Hepatocyte (in vitro differentiated cells): ENCODE data around the gene OSBPL2. TPM values are rescaled to one million over a fixed set of nuclear protein-coding genes. Genes with fewer than 3 reads are reported as not detected.
A peak's percentile ranks its signal among the peaks of the same experiment; 100 is the strongest.

Experiments used
- DNase-seq: peaks from one replicate; pipeline ENCODE4 v3.0.0-alpha.2; 2016; ENCODE audit warnings: low spot score
- H2AFZ ChIP-seq: fragments of 200-600 bp; sonication (generic); 2 replicates; pipeline ENCODE4 v1.6.0; 2016; ENCODE audit warnings: antibody characterized with exemption, mild to moderate bottlenecking
- H3K27ac ChIP-seq: fragments of 200-600 bp; sonication (generic); 2 replicates; pipeline ENCODE4 v1.5.1; 2016; ENCODE audit warnings: mild to moderate bottlenecking
- H3K27me3 ChIP-seq: fragments of 200-600 bp; sonication (generic); 2 replicates; pipeline ENCODE4 v1.6.1; 2016
- H3K36me3 ChIP-seq: fragments of 200-600 bp; sonication (generic); replicated peaks from 2 replicates; pipeline ENCODE4 v1.5.1; 2016; ENCODE audit warnings: low read depth; ENCODE audit not compliant: insufficient read depth
- H3K4me1 ChIP-seq: fragments of 200-600 bp; sonication (generic); 2 replicates; pipeline ENCODE4 v1.5.1; 2016; ENCODE audit warnings: mild to moderate bottlenecking, moderate library complexity; ENCODE audit not compliant: insufficient read depth
- H3K4me2 ChIP-seq: fragments of 200-600 bp; sonication (generic); 2 replicates; pipeline ENCODE4 v1.6.0; 2016
- H3K4me3 ChIP-seq: fragments of 200-600 bp; sonication (generic); 2 replicates; pipeline ENCODE4 v1.5.1; 2016; ENCODE audit warnings: mild to moderate bottlenecking
- H3K79me2 ChIP-seq: fragments of 200-600 bp; sonication (generic); 2 replicates; pipeline ENCODE4 v1.6.0; 2017; ENCODE audit warnings: mild to moderate bottlenecking
- H3K9me2 ChIP-seq: fragments of 200-600 bp; sonication (generic); replicated peaks from 2 replicates; pipeline ENCODE4 v1.6.0; 2017; ENCODE audit warnings: mild to moderate bottlenecking; ENCODE audit not compliant: insufficient read depth
- H3K9me3 ChIP-seq: fragments of 200-600 bp; sonication (generic); 2 replicates; pipeline ENCODE4 v1.5.1; 2016; ENCODE audit warnings: low read depth, mild to moderate bottlenecking
- H4K20me1 ChIP-seq: fragments of 200-600 bp; sonication (generic); 2 replicates; pipeline ENCODE4 v1.6.0; 2016; ENCODE audit warnings: mild to moderate bottlenecking; ENCODE audit not compliant: insufficient read depth, poor library complexity, severe bottlenecking
- CTCF ChIP-seq: fragments of 200-600 bp; sonication (generic); IDR thresholded peaks from 2 replicates; pipeline ENCODE4 v1.5.1; 2016; ENCODE audit warnings: antibody characterized with exemption, mild to moderate bottlenecking; ENCODE audit not compliant: poor library complexity
- EZH2 ChIP-seq: fragments of 200-600 bp; sonication (generic); IDR thresholded peaks from 2 replicates; pipeline ENCODE4 v1.6.1; 2016; ENCODE audit warnings: antibody characterized with exemption, mild to moderate bottlenecking, borderline replicate concordance
- EZH2phosphoT487 ChIP-seq: fragments of 200-600 bp; sonication (generic); IDR thresholded peaks from one replicate; pipeline ENCODE4 v1.6.1; 2018; ENCODE audit warnings: antibody characterized with exemption, mild to moderate bottlenecking, low read depth, moderate library complexity; ENCODE audit not compliant: unreplicated experiment, severe bottlenecking
- WGBS: methylation state at CpG from one replicate; pipeline ENCODE4 v1.1.6; 2016; ENCODE audit warnings: low lambda C conversion rate; ENCODE audit errors: missing lambda C conversion rate; 5-methylcytosine and 5-hydroxymethylcytosine counted together
- polyA plus RNA-seq: library from polyadenylated mRNA; unstranded; fragments of >200 nt; fragmentation: Nextera tagmentation; extraction: Ambion mirVana; gene quantifications from 2 replicates; pipeline ENCODE4 v1.2.1, GENCODE V29; 2016
- total RNA-seq: library from RNA; depleted of rRNA; stranded (reverse); fragments of >200 nt; gene quantifications from 2 replicates; pipeline ENCODE4 v1.2.3, GENCODE V29; 2014

Gene OSBPL2
- total and polyA plus RNA-seq, 2 experiments from 2014 or later, result 40.5 to 45.9 TPM

GRCh38 chr20:62298577-62299249 is 60.4 kb downstream of the OSBPL2 start:
- TF ChIP-seq EZH2phosphoT487, result no peak
- Histone ChIP-seq H3K4me3 (no peak overlapping the region), H3K36me3 (no peaks in the 10 kb centered on the region), H3K4me2 (no peak overlapping the region), H3K27me3 (no peaks in the 10 kb centered on the region), H3K9me3 (no peaks in the 10 kb centered on the region), H3K9me2 (no peaks in the 10 kb centered on the region), H2AFZ (no peak overlapping the region), H3K27ac (no peak overlapping the region), H3K79me2 (peaks cover 6% of the 10 kb centered on the region), H4K20me1 (peaks cover 6% of the 10 kb centered on the region), H3K4me1 (no peaks in the 10 kb centered on the region)
- DNase-seq, result no peak
- WGBS, result 96% methylated on average over 33 of the region's 33 CpGs

GRCh38 chr20:62299666-62300236 is 61.4 kb downstream of the OSBPL2 start:
- no peak overlapping the region for H3K4me3 ChIP-seq
- H4K20me1 ChIP-seq, result peaks cover 16% of the 10 kb centered on the region
- no peaks in the 10 kb centered on the region for H3K36me3 ChIP-seq
- no peak for TF ChIP-seq CTCF
- TF ChIP-seq EZH2phosphoT487, result no peak
- no peak for TF ChIP-seq EZH2
- H3K9me3 ChIP-seq, result no peaks in the 10 kb centered on the region
- H3K27me3 ChIP-seq, result no peaks in the 10 kb centered on the region
- 92% methylated on average over 12 of the region's 12 CpGs for WGBS
- no peaks in the 10 kb centered on the region for H3K9me2 ChIP-seq
- no peak overlapping the region for H2AFZ ChIP-seq
- H3K79me2 ChIP-seq, result peaks cover 17% of the 10 kb centered on the region
- peaks cover 9% of the 10 kb centered on the region for H3K4me1 ChIP-seq
- no peak for DNase-seq
- H3K4me2 ChIP-seq, result no peak overlapping the region
- no peak overlapping the region for H3K27ac ChIP-seq

- peaks cover 22% of the 10 kb centered on the region for H3K79me2 ChIP-seq
- H3K4me1 ChIP-seq, result peaks cover 13% of the 10 kb centered on the region
- peaks cover 22% of the 10 kb centered on the region for H4K20me1 ChIP-seq
- no peaks in the 10 kb centered on the region for H3K36me3 ChIP-seq
- H2AFZ ChIP-seq, result no peak overlapping the region
- H3K4me3 ChIP-seq, result no peak overlapping the region
- H3K27ac ChIP-seq, result no peak overlapping the region
- no peaks in the 10 kb centered on the region for H3K27me3 ChIP-seq
- no peak for DNase-seq
- H3K9me2 ChIP-seq, result no peaks in the 10 kb centered on the region
- H3K9me3 ChIP-seq, result no peaks in the 10 kb centered on the region
- TF ChIP-seq EZH2phosphoT487, result no peak
- TF ChIP-seq EZH2, result no peak
- no peak for TF ChIP-seq CTCF
- WGBS, result 86% methylated on average over 11 of the region's 11 CpGs
- no peak overlapping the region for H3K4me2 ChIP-seq
These were observed 62.0 kb downstream of the OSBPL2 start for GRCh38 chr20:62300319-62300718.

- Histone ChIP-seq H3K27me3 (no peaks in the 10 kb centered on the region), H3K4me1 (peaks cover 15% of the 10 kb centered on the region), H3K79me2 (peaks cover 31% of the 10 kb centered on the region), H3K9me3 (no peaks in the 10 kb centered on the region), H3K36me3 (no peaks in the 10 kb centered on the region), H3K27ac (no peak overlapping the region), H4K20me1 (peaks cover 31% of the 10 kb centered on the region), H2AFZ (no peak overlapping the region), H3K4me3 (no peak overlapping the region), H3K4me2 (peak overlapping the region; percentile 86), H3K9me2 (no peaks in the 10 kb centered on the region)
- TF ChIP-seq EZH2, result no peak
- no peak for TF ChIP-seq EZH2phosphoT487
- no peak for DNase-seq
- 96% methylated on average over 11 of the region's 11 CpGs for WGBS
These were observed 62.9 kb downstream of the OSBPL2 start for GRCh38 chr20:62301111-62301668.
